Ovary (tissue), 9 donors: Measurements from ENCODE around the gene SCAMP4. TPM values are rescaled to one million over a fixed set of nuclear protein-coding genes. Genes with fewer than 3 reads are reported as not detected.

Source experiments
- DNase-seq, 5 donors: peaks; one replicate each; pipeline ENCODE4 v3.0.0-alpha.2; 2019 to 2020
- H3K27ac ChIP-seq, 2 donors: fragments of 200-600 bp; one replicate each; pipeline versions ENCODE4 v1.5.1 to v1.8.0; 2019 to 2022
- H3K27me3 ChIP-seq: fragments of 200-600 bp; one replicate; pipeline ENCODE4 v1.8.0; 2022
- H3K36me3 ChIP-seq: fragments of 200-600 bp; sonication (generic); one replicate; pipeline ENCODE4 v1.5.1; 2019
- H3K4me1 ChIP-seq: one replicate; pipeline ENCODE4 v1.8.1; 2013; ENCODE audit warnings: mild to moderate bottlenecking, moderate library complexity; ENCODE audit not compliant: insufficient read depth
- H3K4me3 ChIP-seq: fragments of 200-600 bp; sonication (generic); one replicate; pipeline ENCODE4 v1.5.1; 2017
- H3K9me3 ChIP-seq, 2 donors: fragments of 200-600 bp in 1 of 2; sonication (generic) in 1 of 2; one replicate each; pipeline versions ENCODE4 v1.5.1 to v1.8.1; 2013 to 2019; ENCODE audit warnings: mild to moderate bottlenecking in 1 of 2, moderate library complexity in 1 of 2
- CTCF ChIP-seq, 3 donors: fragments of 450-650 bp in 2 of 3; fragments of 200-600 bp in 1 of 3; IDR thresholded peaks; one replicate each; pipeline versions ENCODE4 v1.5.1 to v1.8.0; 2016 to 2022; ENCODE audit warnings: antibody characterized with exemption in 3 of 3, mild to moderate bottlenecking in 1 of 3
- EP300 ChIP-seq: sonication (generic); formaldehyde crosslinking; IDR thresholded peaks from one replicate; pipeline ENCODE4 v1.6.1; 2017; ENCODE audit warnings: antibody characterized with exemption
- POLR2A ChIP-seq: fragments of 450-650 bp; IDR thresholded peaks from one replicate; pipeline ENCODE4 v1.6.1; 2017; ENCODE audit warnings: antibody characterized with exemption, mild to moderate bottlenecking, moderate library complexity
- WGBS, 3 donors: extraction: QIAGEN DNeasy Blood & Tissue Kit in 1 of 3; methylation state at CpG; one replicate each; pipeline versions ENCODE4 v1.1.5 to v1.1.7; 2013 to 2017; 5-methylcytosine and 5-hydroxymethylcytosine counted together
- intact Hi-C, 4 donors: fragments of 100-400 bp; cut with DNase I; formaldehyde crosslinking; loops; one replicate each; pipeline versions ENCODE4 v1.11.0 to v1.15.1; 2022 to 2023
- polyA plus RNA-seq, 2 donors: library from polyadenylated mRNA; stranded (reverse); fragments of 200-250 nt in 1 of 2; fragments of 350-450 nt in 1 of 2; fragmentation: Illumina TruSeq in 1 of 2; extraction: RNeasy Lipid Tissue Mini Kit (QIAGEN cat#74804) in 1 of 2; gene quantifications; one replicate each; pipeline ENCODE4 v1.2.3, GENCODE V29; 2013 to 2014
- total RNA-seq, 7 donors: library from RNA; depleted of rRNA in 2 of 7; stranded (reverse); fragments of >200 nt in 2 of 7; fragmentation: NEBNext Ultra II Directional in 3 of 7; extraction: Animal tissue kit (Norgen Biotek cat#: 25700) in 3 of 7; gene quantifications; one replicate each; pipeline versions ENCODE4 v1.1.0 to v1.2.4, GENCODE V29; 2016 to 2023
- donor health status: DM: no; HTN: no; CAD: no; lungs with moderate emphysema.
- donor health status: DM: no; HTN: no; CAD: no.
- donor health status: Bipolar disorder and iron deficiency.
- donor health status: DM: yes; HTN: yes; CAD: no.
- donor health status: DM: no; HTN: no; CAD: no.
- donor health status: DM: yes; HTN: yes; CAD: no.

SCAMP4 gene
- total and polyA plus RNA-seq, 9 donors, result 11.7 to 87.0 (median 56.5) TPM

GRCh38 chr19:1967087-1967608 lies 61.9 kb downstream of the SCAMP4 start:
- H3K4me3 ChIP-seq, result no peak overlapping the region
- H3K27ac ChIP-seq, result no peak overlapping the region
- intact Hi-C loops, result no loop called here
- DNase-seq, result no peak
- H3K9me3 ChIP-seq, result no peaks in the 10 kb centered on the region
- TF ChIP-seq CTCF (IDR thresholded peaks at IDR 0.05), result no peak
- TF ChIP-seq EP300, result no peak
- no peak for TF ChIP-seq POLR2A
- H3K27me3 ChIP-seq, result no peaks in the 10 kb centered on the region
- no peaks in the 10 kb centered on the region for H3K36me3 ChIP-seq
- H3K4me1 ChIP-seq, result no peaks in the 10 kb centered on the region
- WGBS, 3 donors, result 90 to 91% (median 91%) methylated on average over 21 to 26 of the region's 26 CpGs

DNA sequence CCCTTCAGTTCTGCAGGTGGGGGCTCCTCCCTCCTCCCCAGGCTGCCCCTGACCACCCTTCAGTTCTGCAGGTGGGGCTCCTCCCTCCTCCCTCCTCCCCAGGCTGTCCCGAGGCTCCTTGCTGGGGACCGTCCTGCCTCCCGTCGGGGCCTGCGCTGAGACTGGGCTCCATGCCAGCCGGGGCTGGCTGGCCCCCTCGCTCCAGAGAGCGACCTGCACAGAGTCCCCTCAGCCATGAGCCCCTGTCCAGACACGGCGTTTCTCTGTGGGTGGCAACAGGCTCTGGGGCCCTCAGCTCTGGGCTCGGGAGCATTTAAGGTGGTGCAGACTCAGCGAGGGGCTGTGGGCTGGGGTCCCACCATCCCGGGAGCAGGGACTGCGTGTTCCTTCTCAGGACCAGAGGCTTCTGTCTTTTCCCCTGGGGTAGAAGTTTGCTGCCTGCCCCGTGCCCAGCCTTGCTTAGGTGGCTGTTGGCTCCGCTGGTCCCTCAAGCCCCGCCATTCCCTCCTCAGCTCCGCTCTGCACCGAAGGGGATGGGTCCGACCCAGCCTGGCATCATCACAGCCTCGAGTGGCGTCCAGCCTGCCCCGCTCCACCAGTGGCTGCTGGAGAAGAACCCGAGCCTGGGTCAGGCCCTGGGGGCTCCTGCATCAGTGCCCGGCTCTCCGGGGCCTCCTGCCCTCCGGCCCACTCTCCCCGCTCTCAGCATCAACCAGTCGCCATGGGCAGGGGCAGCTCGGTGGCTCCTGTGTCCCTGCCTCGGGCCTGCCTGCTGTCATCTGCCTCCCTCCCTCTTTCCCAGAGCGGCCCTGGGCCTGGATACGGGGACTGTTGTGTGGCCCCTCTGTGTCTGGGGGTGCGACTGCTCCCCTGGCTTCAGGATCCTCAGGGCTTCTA lies 63.3 kb downstream of the SCAMP4 start:
- Histone ChIP-seq H3K36me3 (no peaks in the 10 kb centered on the region), H3K27ac (no peak overlapping the region), H3K9me3 (no peaks in the 10 kb centered on the region), H3K27me3 (no peaks in the 10 kb centered on the region), H3K4me3 (no peak overlapping the region), H3K4me1 (no peaks in the 10 kb centered on the region)
- WGBS, 3 donors, result 71 to 78% (median 75%) methylated on average over 29 to 34 of the region's 34 CpGs
- TF ChIP-seq EP300 (no peak), POLR2A (no peak), CTCF (IDR thresholded peaks at IDR 0.05) (no peak)
- intact Hi-C loops, result no loop called here
- no peak for DNase-seq

GRCh38 chr19:1969176-1970002 lies 64.2 kb downstream of the SCAMP4 start:
- no peak overlapping the region for H3K27ac ChIP-seq
- H3K4me1 ChIP-seq, result no peaks in the 10 kb centered on the region
- H3K36me3 ChIP-seq, result no peaks in the 10 kb centered on the region
- H3K4me3 ChIP-seq, result no peak overlapping the region
- no peak for TF ChIP-seq EP300
- TF ChIP-seq CTCF (IDR thresholded peaks at IDR 0.05), result no peak
- H3K9me3 ChIP-seq, result no peaks in the 10 kb centered on the region
- WGBS, 3 donors, result 88 to 90% (median 89%) methylated on average over 47 to 49 of the region's 49 CpGs
- no peak for DNase-seq
- no peaks in the 10 kb centered on the region for H3K27me3 ChIP-seq
- intact Hi-C loops, result no loop called here

DNA sequence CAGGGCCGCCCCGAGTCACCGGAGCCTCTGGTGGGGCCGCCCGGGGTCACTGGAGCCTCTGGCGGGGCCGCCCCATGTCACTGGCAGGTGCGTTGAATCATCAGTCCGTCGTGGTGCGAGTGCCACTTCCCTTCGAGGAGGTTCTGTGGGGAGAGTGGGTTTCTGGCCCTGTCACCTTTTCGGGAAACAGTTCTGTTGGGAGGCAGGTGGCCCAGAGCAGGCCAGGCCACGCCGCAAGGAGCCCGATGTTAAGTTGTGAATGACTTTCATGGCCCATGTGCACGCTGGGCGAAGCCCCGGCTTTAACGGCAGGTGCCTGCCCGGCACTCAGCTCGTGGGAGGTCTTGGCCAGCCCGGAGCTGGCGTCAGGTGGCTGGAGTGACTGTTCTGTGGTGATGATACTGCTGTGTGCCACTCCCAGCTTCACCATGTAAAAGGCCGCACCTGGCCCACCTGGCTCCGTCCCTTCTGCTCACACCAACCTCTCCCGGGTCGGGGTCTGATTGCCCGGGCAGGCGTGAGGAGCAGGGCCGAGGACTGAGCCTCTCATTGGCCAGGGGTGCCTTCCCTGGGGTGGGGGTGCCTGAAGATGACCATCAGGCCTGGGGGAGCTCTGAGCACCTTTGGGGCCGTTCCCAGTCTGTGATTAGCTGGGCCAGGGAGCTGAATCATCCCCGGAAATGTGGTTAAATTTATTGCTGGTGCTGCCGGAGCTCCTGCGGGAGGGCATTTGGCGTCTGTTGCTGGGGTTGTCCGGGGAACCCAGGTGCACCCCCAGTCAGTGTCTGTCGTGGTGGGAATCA lies 65.0 kb downstream of the SCAMP4 start:
- WGBS, 3 donors, result 82 to 85% (median 84%) methylated on average over 38 of the region's 38 CpGs
- intact Hi-C loops, result no loop called here
- no peak for DNase-seq

More for the DNA sequence above, 65.0 kb downstream of the SCAMP4 start:
- no peak overlapping the region for H3K4me3 ChIP-seq
- H3K27ac ChIP-seq, result no peak overlapping the region
- H3K27me3 ChIP-seq, result no peaks in the 10 kb centered on the region
- no peaks in the 10 kb centered on the region for H3K36me3 ChIP-seq
- H3K9me3 ChIP-seq, result no peaks in the 10 kb centered on the region
- no peaks in the 10 kb centered on the region for H3K4me1 ChIP-seq
- no peak for TF ChIP-seq POLR2A
- TF ChIP-seq CTCF (IDR thresholded peaks at IDR 0.05), result no peak
- no peak for TF ChIP-seq EP300
